ENCODE data around the gene SHISAL1.
"Not testable (repeated sequence)": the region's sequence is repeated elsewhere in the genome, so short reads cannot be mapped to it uniquely, and the experiment has no call there.

The SHISAL1 gene

GRCh38 chr22:44256556-44257485 lies 55.9 kb downstream of the SHISAL1 start:
- no peak for DNase-seq

- no peak for DNase-seq
Measured at GRCh38 chr22:44256085-44256484, 56.7 kb downstream of the SHISAL1 start.

- DNase-seq: no peak
Measured at GRCh38 chr22:44254811-44255210, 57.9 kb downstream of the SHISAL1 start.

- DNase-seq: no peak
Measured at GRCh38 chr22:44249376-44250147, 63.2 kb downstream of the SHISAL1 start.

- no peak for DNase-seq
Measured at GRCh38 chr22:44248926-44249325, 63.8 kb downstream of the SHISAL1 start.

- DNase-seq: no peak
Measured at GRCh38 chr22:44247923-44248892, 64.5 kb downstream of the SHISAL1 start.

GRCh38 chr22:44247346-44247745 lies 65.4 kb downstream of the SHISAL1 start:
- DNase-seq: no peak

GRCh38 chr22:44246615-44247326 lies 66.0 kb downstream of the SHISAL1 start:
- no peak for DNase-seq

GRCh38 chr22:44245867-44246266 lies 66.9 kb downstream of the SHISAL1 start:
- no peak for DNase-seq

GRCh38 chr22:44245438-44245837 lies 67.3 kb downstream of the SHISAL1 start:
- DNase-seq: no peak

GRCh38 chr22:44244265-44244822 lies 68.4 kb downstream of the SHISAL1 start:
- DNase-seq: no peak

- no peak for DNase-seq
Measured at GRCh38 chr22:44243761-44244160, 69.0 kb downstream of the SHISAL1 start.

- DNase-seq: no peak
Measured at GRCh38 chr22:44242946-44243724, 69.6 kb downstream of the SHISAL1 start.

GRCh38 chr22:44241121-44241520 lies 71.6 kb downstream of the SHISAL1 start:
- not testable (repeated sequence) for DNase-seq

GRCh38 chr22:44237290-44237689 lies 75.5 kb downstream of the SHISAL1 start:
- DNase-seq: no peak

- not testable (repeated sequence) for DNase-seq
Measured at GRCh38 chr22:44234372-44234771, 78.4 kb downstream of the SHISAL1 start.

- DNase-seq: no peak
Measured at GRCh38 chr22:44231233-44231632, 81.5 kb downstream of the SHISAL1 start.

- DNase-seq: no peak
Measured at GRCh38 chr22:44229809-44230208, 82.9 kb downstream of the SHISAL1 start.

- no peak for DNase-seq
Measured at GRCh38 chr22:44229331-44229730, 83.4 kb downstream of the SHISAL1 start.

GRCh38 chr22:44225812-44226211 lies 86.9 kb downstream of the SHISAL1 start:
- no peak for DNase-seq
